Mesendoderm (in vitro differentiated cells): ENCODE results near the gene M1AP. TPM values are rescaled to one million over a fixed set of nuclear protein-coding genes. Genes with fewer than 3 reads are reported as not detected.

Source experiments
- DNase-seq: peaks from one replicate; pipeline ENCODE4 v3.0.0; 2013
- H2AK5ac ChIP-seq: 2 replicates; pipeline ENCODE4 v1.6.1; 2013; ENCODE audit warnings: low read length, inconsistent platforms
- H2BK120ac ChIP-seq: 2 replicates; pipeline ENCODE4 v1.6.1; 2013; ENCODE audit warnings: low read depth, mild to moderate bottlenecking, low read length, moderate library complexity, mixed read lengths
- H2BK15ac ChIP-seq: replicated peaks from 2 replicates; pipeline ENCODE4 v1.6.1; 2013; ENCODE audit warnings: low read depth, mild to moderate bottlenecking, moderate library complexity
- H2BK5ac ChIP-seq: 2 replicates; pipeline ENCODE4 v1.6.1; 2013; ENCODE audit warnings: low read length, inconsistent platforms
- H3K18ac ChIP-seq: 2 replicates; pipeline ENCODE4 v1.6.1; 2013; ENCODE audit warnings: mild to moderate bottlenecking, low read length, mixed read lengths
- H3K23ac ChIP-seq: one replicate; pipeline ENCODE4 v1.6.1; 2013; ENCODE audit warnings: low read length
- H3K27ac ChIP-seq: 2 replicates; pipeline ENCODE4 v1.5.1; 2013; ENCODE audit warnings: low read depth, mild to moderate bottlenecking, inconsistent platforms, low read length, moderate library complexity
- H3K27me3 ChIP-seq: 2 replicates; pipeline ENCODE4 v1.6.1; 2013; ENCODE audit warnings: low read length, control low read depth, mild to moderate bottlenecking, inconsistent platforms; ENCODE audit not compliant: insufficient read depth, poor library complexity
- H3K36me3 ChIP-seq: 2 replicates; pipeline ENCODE4 v1.6.1; 2013; ENCODE audit warnings: low read length, inconsistent platforms; ENCODE audit not compliant: control insufficient read depth, insufficient read depth
- H3K4ac ChIP-seq: one replicate; pipeline ENCODE4 v1.6.1; 2013; ENCODE audit warnings: low read depth, mild to moderate bottlenecking, low read length, moderate library complexity
- H3K4me1 ChIP-seq: 2 replicates; pipeline ENCODE4 v1.6.1; 2013; ENCODE audit warnings: low read depth, low read length, inconsistent platforms; ENCODE audit not compliant: control insufficient read depth
- H3K4me2 ChIP-seq: 2 replicates; pipeline ENCODE4 v1.6.1; 2013; ENCODE audit warnings: low read length
- H3K4me3 ChIP-seq: 2 replicates; pipeline ENCODE4 v1.5.1; 2013; ENCODE audit warnings: mild to moderate bottlenecking, low read length
- H3K56ac ChIP-seq: one replicate; pipeline ENCODE4 v1.6.1; 2013; ENCODE audit warnings: low read length
- H3K79me1 ChIP-seq: 2 replicates; pipeline ENCODE4 v1.6.1; 2013; ENCODE audit warnings: low read length, inconsistent platforms
- H3K79me2 ChIP-seq: 2 replicates; pipeline ENCODE4 v1.6.1; 2013; ENCODE audit warnings: mild to moderate bottlenecking, low read length; ENCODE audit not compliant: control insufficient read depth, insufficient read depth
- H3K9ac ChIP-seq: 2 replicates; pipeline ENCODE4 v1.6.1; 2013; ENCODE audit warnings: low read length, inconsistent platforms
- H4K5ac ChIP-seq: one replicate; pipeline ENCODE4 v1.6.1; 2013; ENCODE audit warnings: low read length
- H4K8ac ChIP-seq: one replicate; pipeline ENCODE4 v1.6.1; 2013; ENCODE audit warnings: low read depth, mild to moderate bottlenecking, control low read depth, low read length, moderate library complexity
- WGBS: extraction: QIAGEN DNeasy Blood & Tissue Kit; methylation state at CpG from one replicate; pipeline ENCODE4 v1.1.7; 2013; ENCODE audit warnings: low lambda C conversion rate, missing lambda C conversion rate; ENCODE audit not compliant: insufficient coverage; ENCODE audit errors: extremely low coverage; 5-methylcytosine and 5-hydroxymethylcytosine counted together
- polyA plus RNA-seq, 2 experiments: library from polyadenylated mRNA; stranded (reverse); fragments of 200-250 nt; gene quantifications; one replicate each; pipeline ENCODE4 v1.2.3, GENCODE V29; 2013

M1AP gene
- polyA plus RNA-seq (2013, experiment 1 of 2), result 2.0 TPM
- 2.0 TPM for polyA plus RNA-seq (2013, experiment 2 of 2)

GRCh38 chr2:74648009-74648443 lies at the start of gene M1AP:
Gene M1AP, minus strand, starts transcription at chr2:74648330. Its CDS starts 8,055 bp downstream, at chr2:74640275.
- no peak within 1 kb of the TSS for H3K4ac ChIP-seq
- H3K4me2 ChIP-seq, result peak within 1 kb of the TSS; percentile 19
- no peaks in the 10 kb centered on the region for H3K27me3 ChIP-seq
- H4K5ac ChIP-seq, result no peak within 1 kb of the TSS
- H3K18ac ChIP-seq, result no peak within 1 kb of the TSS
- H3K9ac ChIP-seq, result peak within 1 kb of the TSS; percentile 43
- no peak within 1 kb of the TSS for H3K4me3 ChIP-seq
- WGBS, result no CpG with 5 or more reads among the region's 45 CpGs
- peak within 1 kb of the TSS; percentile 73 for H3K56ac ChIP-seq
- H2AK5ac ChIP-seq, result no peak within 1 kb of the TSS
- DNase-seq, result peak; percentile 71
- no peaks in the 10 kb centered on the region for H3K36me3 ChIP-seq
- H3K79me1 ChIP-seq, result no peaks in the 10 kb centered on the region
- H2BK5ac ChIP-seq, result no peak within 1 kb of the TSS
- no peak within 1 kb of the TSS for H2BK15ac ChIP-seq
- no peaks in the 10 kb centered on the region for H3K79me2 ChIP-seq
- no peak within 1 kb of the TSS for H4K8ac ChIP-seq
- H3K27ac ChIP-seq, result no peak within 1 kb of the TSS
- H3K4me1 ChIP-seq, result no peaks in the 10 kb centered on the region
- no peak within 1 kb of the TSS for H2BK120ac ChIP-seq
- no peak within 1 kb of the TSS for H3K23ac ChIP-seq

DNA sequence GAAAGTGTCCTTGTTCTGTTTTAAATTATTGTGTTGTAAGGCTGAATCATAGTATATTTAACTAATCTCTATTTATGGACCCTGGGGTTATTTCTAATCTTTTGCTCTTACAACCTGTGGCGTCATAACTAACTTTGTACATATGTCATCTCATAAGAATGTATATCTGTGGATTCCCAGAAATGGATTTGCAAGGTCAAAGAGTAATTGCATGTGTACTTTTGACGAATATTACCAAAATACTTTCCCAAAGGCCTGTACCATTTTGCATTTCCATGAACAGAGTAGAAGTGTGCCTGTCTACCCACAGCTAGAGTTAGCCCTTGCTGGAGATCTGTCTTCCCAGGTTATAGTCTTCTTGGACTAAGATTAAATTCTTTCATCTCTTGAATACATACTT lies 48.7 kb upstream of the M1AP start:
- Histone ChIP-seq H3K18ac (no peak overlapping the region), H2BK5ac (no peak overlapping the region), H3K4ac (no peak overlapping the region), H2BK120ac (no peak overlapping the region), H3K36me3 (no peaks in the 10 kb centered on the region), H3K4me1 (peaks cover 4% of the 10 kb centered on the region), H3K56ac (no peak overlapping the region), H3K9ac (no peak overlapping the region), H4K5ac (no peak overlapping the region), H3K79me1 (no peaks in the 10 kb centered on the region), H4K8ac (no peak overlapping the region), H3K23ac (no peak overlapping the region), H3K27ac (no peak overlapping the region), H2BK15ac (no peak overlapping the region), H2AK5ac (no peak overlapping the region), H3K79me2 (no peaks in the 10 kb centered on the region), H3K27me3 (no peaks in the 10 kb centered on the region), H3K4me3 (no peak overlapping the region), H3K4me2 (no peak overlapping the region)
- DNase-seq, result no peak
- WGBS, result no CpG with 5 or more reads among the region's 2 CpGs

GRCh38 chr2:74695663-74696062 lies 47.5 kb upstream of the M1AP start:
- Histone ChIP-seq H3K23ac (no peak overlapping the region), H3K79me2 (no peaks in the 10 kb centered on the region), H2BK15ac (no peak overlapping the region), H2BK5ac (no peak overlapping the region), H3K56ac (no peak overlapping the region), H3K4me3 (no peak overlapping the region), H2BK120ac (no peak overlapping the region), H3K18ac (no peak overlapping the region), H2AK5ac (no peak overlapping the region), H3K9ac (no peak overlapping the region), H3K79me1 (no peaks in the 10 kb centered on the region), H3K27me3 (no peaks in the 10 kb centered on the region), H4K5ac (no peak overlapping the region), H3K4me2 (no peak overlapping the region), H3K4ac (no peak overlapping the region), H3K27ac (no peak overlapping the region), H4K8ac (no peak overlapping the region), H3K4me1 (no peaks in the 10 kb centered on the region), H3K36me3 (no peaks in the 10 kb centered on the region)
- no peak for DNase-seq
- no CpG with 5 or more reads among the region's 4 CpGs for WGBS

DNA sequence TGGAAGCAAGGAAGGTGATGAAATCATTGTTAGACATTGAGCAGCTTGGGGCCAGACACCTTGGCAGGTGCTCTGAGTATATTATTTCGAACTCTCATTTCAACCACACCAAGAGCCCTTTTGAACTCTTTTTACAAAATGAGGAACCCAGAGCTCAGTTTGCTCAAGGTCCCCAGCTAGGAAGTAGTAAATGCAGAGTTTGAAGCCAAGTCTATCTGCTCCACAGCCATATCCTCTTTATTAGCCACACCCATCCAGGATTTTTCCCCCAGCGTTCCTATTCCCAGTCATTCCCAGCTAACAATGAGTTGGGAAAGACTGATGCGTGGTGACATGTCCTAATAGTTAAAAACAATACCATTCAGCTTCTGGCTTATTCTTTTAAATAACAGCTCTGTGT lies 46.2 kb upstream of the M1AP start:
- DNase-seq, result no peak
- Histone ChIP-seq H2BK15ac (no peak overlapping the region), H3K79me1 (no peaks in the 10 kb centered on the region), H2AK5ac (no peak overlapping the region), H4K8ac (no peak overlapping the region), H3K9ac (no peak overlapping the region), H4K5ac (no peak overlapping the region), H3K4me3 (no peak overlapping the region), H2BK5ac (no peak overlapping the region), H3K4me2 (no peak overlapping the region), H2BK120ac (no peak overlapping the region), H3K27me3 (no peaks in the 10 kb centered on the region), H3K4me1 (no peaks in the 10 kb centered on the region), H3K18ac (no peak overlapping the region), H3K36me3 (no peaks in the 10 kb centered on the region), H3K56ac (no peak overlapping the region), H3K4ac (no peak overlapping the region), H3K79me2 (no peaks in the 10 kb centered on the region), H3K23ac (no peak overlapping the region), H3K27ac (no peak overlapping the region)
- no CpG with 5 or more reads among the region's 3 CpGs for WGBS

DNA sequence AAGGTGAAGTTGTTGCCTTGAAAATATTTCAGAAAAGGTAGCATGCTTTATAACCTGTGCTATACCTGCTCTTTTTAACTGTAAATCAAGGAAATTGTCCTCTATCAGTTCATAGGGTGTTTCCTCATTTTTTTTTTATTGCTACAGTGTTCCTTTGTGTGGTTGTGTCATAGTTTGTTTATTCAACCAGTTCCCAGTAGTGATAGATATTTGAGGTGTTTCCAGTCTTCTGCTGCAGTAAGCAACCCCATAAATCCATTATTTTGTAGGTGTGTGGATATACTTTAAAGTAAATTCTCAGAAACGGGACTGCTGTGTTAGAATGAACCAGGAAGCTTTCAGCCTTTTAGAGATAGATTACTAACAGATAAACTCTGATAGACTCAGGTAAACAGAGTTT lies 45.5 kb upstream of the M1AP start:
- Histone ChIP-seq H3K9ac (no peak overlapping the region), H3K27me3 (no peaks in the 10 kb centered on the region), H3K4me3 (no peak overlapping the region), H3K56ac (no peak overlapping the region), H3K36me3 (no peaks in the 10 kb centered on the region), H4K8ac (no peak overlapping the region), H3K23ac (no peak overlapping the region), H3K4me2 (no peak overlapping the region), H3K79me2 (no peaks in the 10 kb centered on the region), H3K27ac (no peak overlapping the region), H3K4ac (no peak overlapping the region), H2AK5ac (no peak overlapping the region), H2BK15ac (no peak overlapping the region), H2BK120ac (no peak overlapping the region), H3K4me1 (no peaks in the 10 kb centered on the region), H3K18ac (no peak overlapping the region), H2BK5ac (no peak overlapping the region), H4K5ac (no peak overlapping the region), H3K79me1 (no peaks in the 10 kb centered on the region)
- no peak for DNase-seq
- no CpG with 5 or more reads among the region's 1 CpG for WGBS

GRCh38 chr2:74693213-74693612 lies 45.1 kb upstream of the M1AP start:
- no peak overlapping the region for H4K8ac ChIP-seq
- H3K4me2 ChIP-seq, result no peak overlapping the region
- no peak overlapping the region for H3K27ac ChIP-seq
- no peaks in the 10 kb centered on the region for H3K4me1 ChIP-seq
- DNase-seq, result no peak
- no peak overlapping the region for H2BK5ac ChIP-seq
- H3K27me3 ChIP-seq, result no peaks in the 10 kb centered on the region
- no peak overlapping the region for H3K18ac ChIP-seq
- no peak overlapping the region for H3K4ac ChIP-seq
- no peak overlapping the region for H4K5ac ChIP-seq
- H2AK5ac ChIP-seq, result no peak overlapping the region
- H3K4me3 ChIP-seq, result no peak overlapping the region
- no peak overlapping the region for H3K56ac ChIP-seq
- H3K36me3 ChIP-seq, result no peaks in the 10 kb centered on the region
- no peak overlapping the region for H3K9ac ChIP-seq
- H3K79me1 ChIP-seq, result no peaks in the 10 kb centered on the region
- no peak overlapping the region for H2BK120ac ChIP-seq
- no peak overlapping the region for H3K23ac ChIP-seq
- H2BK15ac ChIP-seq, result no peak overlapping the region
- no peaks in the 10 kb centered on the region for H3K79me2 ChIP-seq
